GM23338 (cell line): ENCODE results near the gene AQP6. TPM values are rescaled to one million over a fixed set of nuclear protein-coding genes. Genes with fewer than 3 reads are reported as not detected.

ENCODE experiments used
- ATAC-seq: fragments of 200-7000 bp; cut with Tn5 transposase; 3 replicates; pipeline ENCODE4 v1.9.1; 2020
- DNase-seq: peaks from one replicate; pipeline ENCODE4 v3.0.0-alpha.2; 2015; ENCODE audit warnings: low spot score
- H2AFZ ChIP-seq: fragments of 200-600 bp; sonication (generic); 2 replicates; pipeline ENCODE4 v1.8.0; 2016; ENCODE audit warnings: antibody characterized with exemption, mild to moderate bottlenecking, moderate library complexity
- H3F3A ChIP-seq: fragments of 200-600 bp; sonication (generic); replicated peaks from 2 replicates; pipeline ENCODE4 v1.8.0; 2017; ENCODE audit warnings: antibody characterized with exemption, mixed run types, low read depth
- H3K27ac ChIP-seq: fragments of 200-600 bp; sonication (generic); 2 replicates; pipeline ENCODE4 v1.6.1; 2016; ENCODE audit warnings: low read depth
- H3K27me3 ChIP-seq: fragments of 200-600 bp; sonication (generic); 2 replicates; pipeline ENCODE4 v1.8.0; 2016; ENCODE audit warnings: mild to moderate bottlenecking, mixed run types, moderate library complexity; ENCODE audit not compliant: insufficient read depth
- H3K36me3 ChIP-seq: fragments of 200-600 bp; sonication (generic); 2 replicates; pipeline ENCODE4 v1.8.0; 2016; ENCODE audit warnings: mild to moderate bottlenecking; ENCODE audit not compliant: insufficient read depth
- H3K4me1 ChIP-seq: fragments of 200-600 bp; sonication (generic); 2 replicates; pipeline ENCODE4 v1.8.0; 2016; ENCODE audit warnings: mild to moderate bottlenecking, moderate library complexity; ENCODE audit not compliant: insufficient read depth
- H3K4me2 ChIP-seq: fragments of 200-600 bp; sonication (generic); 2 replicates; pipeline ENCODE4 v1.7.1; 2017; ENCODE audit warnings: mixed run types
- H3K4me3 ChIP-seq: fragments of 200-600 bp; sonication (generic); 2 replicates; pipeline ENCODE4 v1.6.1; 2016; ENCODE audit warnings: mixed run types
- H3K79me2 ChIP-seq: fragments of 200-600 bp; sonication (generic); replicated peaks from 2 replicates; pipeline ENCODE4 v1.8.0; 2017; ENCODE audit warnings: mild to moderate bottlenecking; ENCODE audit not compliant: insufficient read depth
- H3K9me2 ChIP-seq: fragments of 200-600 bp; sonication (generic); 2 replicates; pipeline ENCODE4 v1.8.0; 2017; ENCODE audit not compliant: insufficient read depth
- H4K20me1 ChIP-seq: fragments of 200-600 bp; sonication (generic); replicated peaks from 2 replicates; pipeline ENCODE4 v1.8.0; 2017; ENCODE audit warnings: mild to moderate bottlenecking; ENCODE audit not compliant: insufficient read depth
- H3K27ac Mint-ChIP-seq: 2 replicates; pipeline ENCODE4 v1.8.0; 2020; ENCODE audit warnings: inconsistent platforms, mild to moderate bottlenecking, moderate library complexity, mixed read lengths
- H3K27me3 Mint-ChIP-seq: 3 replicates; pipeline ENCODE4 v1.8.0; 2022; ENCODE audit warnings: low read depth, mild to moderate bottlenecking, moderate library complexity, mixed read lengths, inconsistent platforms; ENCODE audit not compliant: insufficient read depth, poor library complexity
- H3K36me3 Mint-ChIP-seq: 3 replicates; pipeline ENCODE4 v1.8.0; 2021; ENCODE audit warnings: low read depth, mild to moderate bottlenecking, inconsistent platforms, moderate library complexity, mixed read lengths
- H3K4me1 Mint-ChIP-seq: 3 replicates; pipeline ENCODE4 v1.8.0; 2020; ENCODE audit warnings: mild to moderate bottlenecking, inconsistent platforms, mixed read lengths
- H3K4me3 Mint-ChIP-seq: 3 replicates; pipeline ENCODE4 v1.8.0; 2021; ENCODE audit warnings: moderate library complexity, mild to moderate bottlenecking, inconsistent platforms, mixed read lengths
- H3K9me3 Mint-ChIP-seq: 3 replicates; pipeline ENCODE4 v1.8.0; 2020; ENCODE audit warnings: moderate library complexity, mild to moderate bottlenecking, inconsistent platforms, mixed read lengths
- CREB1 ChIP-seq: fragments of 250-450 bp; sonication (Bioruptor Pico); IDR thresholded peaks from 2 replicates; pipeline ENCODE4 v1.5.0; 2020; ENCODE audit warnings: low read depth, mild to moderate bottlenecking, moderate library complexity
- ETS1 ChIP-seq: IDR thresholded peaks from 2 replicates; pipeline ENCODE4 v1.6.1; 2016; ENCODE audit warnings: antibody characterized with exemption
- POLR2AphosphoS5 ChIP-seq: IDR thresholded peaks from 2 replicates; pipeline ENCODE4 v1.6.1; 2016; ENCODE audit warnings: antibody characterized with exemption, low read depth
- STAT1 ChIP-seq: IDR thresholded peaks from one replicate; pipeline ENCODE4 v1.6.1; 2016; ENCODE audit warnings: antibody characterized with exemption; ENCODE audit not compliant: unreplicated experiment
- ZNF114 ChIP-seq: fragments of 250-450 bp; sonication (Bioruptor Pico); IDR thresholded peaks from 2 replicates; pipeline ENCODE4 v1.5.0; 2020; ENCODE audit warnings: mild to moderate bottlenecking, moderate library complexity
- polyA plus RNA-seq: library from polyadenylated mRNA; unstranded; fragments of >200 nt; fragmentation: Nextera tagmentation; extraction: Ambion mirVana; gene quantifications from 2 replicates; pipeline ENCODE4 v1.2.1, GENCODE V29; 2016
- total RNA-seq: library from RNA; depleted of rRNA; stranded (reverse); fragments of >200 nt; shearing (Covaris generic); gene quantifications from 2 replicates; pipeline ENCODE4 v1.2.3, GENCODE V29; 2014
- TF ChIP-seq, protein P1 (sequence below): IDR thresholded peaks from one replicate; pipeline ENCODE4 v1.6.1; 2018; ENCODE audit warnings: antibody characterized with exemption; ENCODE audit not compliant: unreplicated experiment
- TF ChIP-seq, protein P2 (sequence below), 2 experiments: fragments of 200-600 bp in 1 of 2; sonication (generic) in 1 of 2; conservative IDR thresholded peaks; 2 replicates each; pipeline versions ENCODE4 v1.5.1 to v1.6.1; 2016 to 2017; ENCODE audit warnings: antibody characterized with exemption in 2 of 2, low read depth in 2 of 2, mild to moderate bottlenecking in 2 of 2, moderate library complexity in 1 of 2

Gene AQP6
- total and polyA plus RNA-seq, 2 experiments from 2014 or later, result 0.08 TPM; not detected in 1

DNA sequence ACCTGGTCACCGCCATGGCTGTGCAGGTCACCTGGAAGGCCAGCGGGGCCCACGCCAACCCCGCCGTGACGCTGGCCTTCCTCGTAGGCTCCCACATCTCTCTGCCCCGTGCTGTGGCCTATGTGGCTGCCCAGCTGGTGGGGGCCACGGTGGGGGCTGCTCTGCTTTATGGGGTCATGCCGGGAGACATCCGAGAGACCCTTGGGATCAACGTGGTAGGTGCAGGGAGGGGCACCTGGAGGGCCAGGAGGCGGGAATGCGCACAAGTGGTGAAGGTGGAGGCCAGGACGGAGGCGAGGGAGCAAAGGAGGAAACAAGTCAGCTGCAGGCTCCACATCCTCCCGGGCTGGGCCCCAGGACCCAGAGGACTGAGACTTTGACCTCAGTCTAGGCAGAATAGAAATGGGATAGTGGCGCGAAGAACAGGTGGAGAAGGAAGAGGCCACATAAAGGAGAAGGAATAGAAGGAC is 649 bp downstream of the AQP6 start:
- ATAC-seq (no peak), DNase-seq (no peak)
- Histone ChIP-seq H3K27ac (no peak overlapping the region), H3K4me3 (no peak overlapping the region), H3K36me3 (no peaks in the 10 kb centered on the region), H3K27me3 (peaks cover under 1% of the 10 kb centered on the region; the same call in 1 of the 2 replicates), H3F3A (no peaks in the 10 kb centered on the region), H3K79me2 (no peaks in the 10 kb centered on the region), H3K4me2 (no peak overlapping the region), H2AFZ (no peak overlapping the region), H4K20me1 (no peaks in the 10 kb centered on the region), H3K4me1 (peaks cover 4% of the 10 kb centered on the region; the same call in 1 of the 2 replicates), H3K9me2 (no peaks in the 10 kb centered on the region)
- H3K4me1 Mint-ChIP-seq, result peaks cover 7% of the 10 kb centered on the region
- H3K4me3 Mint-ChIP-seq, result no peak overlapping the region
- peaks cover 10% of the 10 kb centered on the region for H3K27me3 Mint-ChIP-seq
- no peak for TF ChIP-seq STAT1
- no peak for TF ChIP-seq CREB1 (CRISPR knock-in tag)
- TF ChIP-seq POLR2AphosphoS5, result no peak
- TF ChIP-seq, protein P1, sequence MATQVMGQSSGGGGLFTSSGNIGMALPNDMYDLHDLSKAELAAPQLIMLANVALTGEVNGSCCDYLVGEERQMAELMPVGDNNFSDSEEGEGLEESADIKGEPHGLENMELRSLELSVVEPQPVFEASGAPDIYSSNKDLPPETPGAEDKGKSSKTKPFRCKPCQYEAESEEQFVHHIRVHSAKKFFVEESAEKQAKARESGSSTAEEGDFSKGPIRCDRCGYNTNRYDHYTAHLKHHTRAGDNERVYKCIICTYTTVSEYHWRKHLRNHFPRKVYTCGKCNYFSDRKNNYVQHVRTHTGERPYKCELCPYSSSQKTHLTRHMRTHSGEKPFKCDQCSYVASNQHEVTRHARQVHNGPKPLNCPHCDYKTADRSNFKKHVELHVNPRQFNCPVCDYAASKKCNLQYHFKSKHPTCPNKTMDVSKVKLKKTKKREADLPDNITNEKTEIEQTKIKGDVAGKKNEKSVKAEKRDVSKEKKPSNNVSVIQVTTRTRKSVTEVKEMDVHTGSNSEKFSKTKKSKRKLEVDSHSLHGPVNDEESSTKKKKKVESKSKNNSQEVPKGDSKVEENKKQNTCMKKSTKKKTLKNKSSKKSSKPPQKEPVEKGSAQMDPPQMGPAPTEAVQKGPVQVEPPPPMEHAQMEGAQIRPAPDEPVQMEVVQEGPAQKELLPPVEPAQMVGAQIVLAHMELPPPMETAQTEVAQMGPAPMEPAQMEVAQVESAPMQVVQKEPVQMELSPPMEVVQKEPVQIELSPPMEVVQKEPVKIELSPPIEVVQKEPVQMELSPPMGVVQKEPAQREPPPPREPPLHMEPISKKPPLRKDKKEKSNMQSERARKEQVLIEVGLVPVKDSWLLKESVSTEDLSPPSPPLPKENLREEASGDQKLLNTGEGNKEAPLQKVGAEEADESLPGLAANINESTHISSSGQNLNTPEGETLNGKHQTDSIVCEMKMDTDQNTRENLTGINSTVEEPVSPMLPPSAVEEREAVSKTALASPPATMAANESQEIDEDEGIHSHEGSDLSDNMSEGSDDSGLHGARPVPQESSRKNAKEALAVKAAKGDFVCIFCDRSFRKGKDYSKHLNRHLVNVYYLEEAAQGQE, result no peak
- no peak for TF ChIP-seq ETS1
- TF ChIP-seq, protein P2, sequence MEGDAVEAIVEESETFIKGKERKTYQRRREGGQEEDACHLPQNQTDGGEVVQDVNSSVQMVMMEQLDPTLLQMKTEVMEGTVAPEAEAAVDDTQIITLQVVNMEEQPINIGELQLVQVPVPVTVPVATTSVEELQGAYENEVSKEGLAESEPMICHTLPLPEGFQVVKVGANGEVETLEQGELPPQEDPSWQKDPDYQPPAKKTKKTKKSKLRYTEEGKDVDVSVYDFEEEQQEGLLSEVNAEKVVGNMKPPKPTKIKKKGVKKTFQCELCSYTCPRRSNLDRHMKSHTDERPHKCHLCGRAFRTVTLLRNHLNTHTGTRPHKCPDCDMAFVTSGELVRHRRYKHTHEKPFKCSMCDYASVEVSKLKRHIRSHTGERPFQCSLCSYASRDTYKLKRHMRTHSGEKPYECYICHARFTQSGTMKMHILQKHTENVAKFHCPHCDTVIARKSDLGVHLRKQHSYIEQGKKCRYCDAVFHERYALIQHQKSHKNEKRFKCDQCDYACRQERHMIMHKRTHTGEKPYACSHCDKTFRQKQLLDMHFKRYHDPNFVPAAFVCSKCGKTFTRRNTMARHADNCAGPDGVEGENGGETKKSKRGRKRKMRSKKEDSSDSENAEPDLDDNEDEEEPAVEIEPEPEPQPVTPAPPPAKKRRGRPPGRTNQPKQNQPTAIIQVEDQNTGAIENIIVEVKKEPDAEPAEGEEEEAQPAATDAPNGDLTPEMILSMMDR (conservative IDR thresholded peaks at IDR 0.05; ENCODE audit: low read depth in 2 of 2), result no peak
- TF ChIP-seq ZNF114 (CRISPR knock-in tag), result no peak
- H3K9me3 Mint-ChIP-seq, result no peaks in the 10 kb centered on the region
- no peaks in the 10 kb centered on the region for H3K36me3 Mint-ChIP-seq
- H3K27ac Mint-ChIP-seq, result no peak overlapping the region

DNA sequence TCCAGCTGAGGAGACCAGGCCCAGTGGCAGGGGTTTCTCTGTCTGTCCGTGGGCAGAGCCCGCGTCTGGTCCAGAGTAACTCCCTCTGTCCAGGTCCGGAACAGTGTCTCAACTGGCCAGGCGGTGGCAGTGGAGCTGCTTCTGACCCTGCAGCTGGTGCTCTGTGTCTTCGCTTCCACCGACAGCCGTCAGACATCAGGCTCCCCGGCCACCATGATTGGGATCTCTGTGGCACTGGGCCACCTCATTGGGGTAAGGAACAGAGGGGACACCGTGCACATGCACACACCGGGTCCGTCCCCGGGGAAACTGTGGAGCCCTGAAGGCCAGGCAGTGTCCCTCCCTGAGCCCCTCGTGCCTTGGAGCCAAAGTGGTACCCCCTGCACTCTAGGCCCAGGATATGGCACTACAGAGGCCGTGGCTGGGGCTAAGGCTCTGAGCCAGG is 1.5 kb downstream of the AQP6 start:
- H3F3A ChIP-seq, result no peaks in the 10 kb centered on the region
- no peak overlapping the region for H3K4me3 ChIP-seq
- peaks cover 10% of the 10 kb centered on the region for H3K27me3 Mint-ChIP-seq
- ATAC-seq (peak; percentile 76), DNase-seq (peak; percentile 58)
- H3K9me2 ChIP-seq, result no peaks in the 10 kb centered on the region
- H3K4me1 ChIP-seq, result peaks cover 10% of the 10 kb centered on the region
- no peak overlapping the region for H3K4me3 Mint-ChIP-seq
- H3K27me3 ChIP-seq, result no peaks in the 10 kb centered on the region
- H4K20me1 ChIP-seq, result no peaks in the 10 kb centered on the region
- no peaks in the 10 kb centered on the region for H3K79me2 ChIP-seq
- H3K36me3 ChIP-seq, result no peaks in the 10 kb centered on the region
- no peak overlapping the region for H3K27ac ChIP-seq
- no peak overlapping the region for H3K27ac Mint-ChIP-seq
- no peak overlapping the region for H3K4me2 ChIP-seq
- no peak overlapping the region for H2AFZ ChIP-seq
- no peaks in the 10 kb centered on the region for H3K9me3 Mint-ChIP-seq
- TF ChIP-seq, protein P1, result no peak
- TF ChIP-seq, protein P2 (conservative IDR thresholded peaks at IDR 0.05; ENCODE audit: low read depth in 2 of 2), result peak; percentile 30 to 60; a peak in 3 of 4 replicates
- H3K36me3 Mint-ChIP-seq, result no peaks in the 10 kb centered on the region
- peaks cover 15% of the 10 kb centered on the region for H3K4me1 Mint-ChIP-seq
